B cell (primary cell): ENCODE data around the gene RAB11FIP2.

Experiments
- CTCF ChIP-seq: fragments of 200-600 bp; IDR thresholded peaks from one replicate; pipeline ENCODE4 v1.8.0; 2022; ENCODE audit warnings: antibody characterized with exemption, mild to moderate bottlenecking
- EZH2 ChIP-seq: IDR thresholded peaks from 2 replicates; pipeline ENCODE4 v1.6.1; 2012; ENCODE audit warnings: borderline replicate concordance, low read depth, mild to moderate bottlenecking, moderate library complexity, low read length; ENCODE audit not compliant: insufficient read depth, poor library complexity, severe bottlenecking

- TF ChIP-seq CTCF (no peak), EZH2 (no peak)
These were observed 1.4 kb downstream of the RAB11FIP2 start for GRCh38 chr10:118045158-118045836.
